Measurements from ENCODE around the gene TNIP1.

- TF ChIP-seq CTCF (IDR thresholded peaks at IDR 0.05) (no peak), POLR2A (IDR thresholded peaks at IDR 0.05) (no peak)
These were observed 8.8 kb downstream of the TNIP1 start for GRCh38 chr5:151071848-151072629.

Data from thyroid gland (tissue), 4 donors.